GM23338 (cell line): ENCODE results near the gene MUCL3. TPM values are rescaled to one million over a fixed set of nuclear protein-coding genes. Genes with fewer than 3 reads are reported as not detected.

Experiments
- ATAC-seq: fragments of 200-7000 bp; cut with Tn5 transposase; 3 replicates; pipeline ENCODE4 v1.9.1; 2020
- DNase-seq: peaks from one replicate; pipeline ENCODE4 v3.0.0-alpha.2; 2015; ENCODE audit warnings: low spot score
- H2AFZ ChIP-seq: fragments of 200-600 bp; sonication (generic); 2 replicates; pipeline ENCODE4 v1.8.0; 2016; ENCODE audit warnings: antibody characterized with exemption, mild to moderate bottlenecking, moderate library complexity
- H3F3A ChIP-seq: fragments of 200-600 bp; sonication (generic); replicated peaks from 2 replicates; pipeline ENCODE4 v1.8.0; 2017; ENCODE audit warnings: antibody characterized with exemption, mixed run types, low read depth
- H3K27ac ChIP-seq: fragments of 200-600 bp; sonication (generic); 2 replicates; pipeline ENCODE4 v1.6.1; 2016; ENCODE audit warnings: low read depth
- H3K27me3 ChIP-seq: fragments of 200-600 bp; sonication (generic); 2 replicates; pipeline ENCODE4 v1.8.0; 2016; ENCODE audit warnings: mild to moderate bottlenecking, mixed run types, moderate library complexity; ENCODE audit not compliant: insufficient read depth
- H3K36me3 ChIP-seq: fragments of 200-600 bp; sonication (generic); 2 replicates; pipeline ENCODE4 v1.8.0; 2016; ENCODE audit warnings: mild to moderate bottlenecking; ENCODE audit not compliant: insufficient read depth
- H3K4me1 ChIP-seq: fragments of 200-600 bp; sonication (generic); 2 replicates; pipeline ENCODE4 v1.8.0; 2016; ENCODE audit warnings: mild to moderate bottlenecking, moderate library complexity; ENCODE audit not compliant: insufficient read depth
- H3K4me2 ChIP-seq: fragments of 200-600 bp; sonication (generic); 2 replicates; pipeline ENCODE4 v1.7.1; 2017; ENCODE audit warnings: mixed run types
- H3K4me3 ChIP-seq: fragments of 200-600 bp; sonication (generic); 2 replicates; pipeline ENCODE4 v1.6.1; 2016; ENCODE audit warnings: mixed run types
- H3K79me2 ChIP-seq: fragments of 200-600 bp; sonication (generic); replicated peaks from 2 replicates; pipeline ENCODE4 v1.8.0; 2017; ENCODE audit warnings: mild to moderate bottlenecking; ENCODE audit not compliant: insufficient read depth
- H3K9me2 ChIP-seq: fragments of 200-600 bp; sonication (generic); 2 replicates; pipeline ENCODE4 v1.8.0; 2017; ENCODE audit not compliant: insufficient read depth
- H4K20me1 ChIP-seq: fragments of 200-600 bp; sonication (generic); replicated peaks from 2 replicates; pipeline ENCODE4 v1.8.0; 2017; ENCODE audit warnings: mild to moderate bottlenecking; ENCODE audit not compliant: insufficient read depth
- H3K27ac Mint-ChIP-seq: 2 replicates; pipeline ENCODE4 v1.8.0; 2020; ENCODE audit warnings: inconsistent platforms, mild to moderate bottlenecking, moderate library complexity, mixed read lengths
- H3K27me3 Mint-ChIP-seq: 3 replicates; pipeline ENCODE4 v1.8.0; 2022; ENCODE audit warnings: low read depth, mild to moderate bottlenecking, moderate library complexity, mixed read lengths, inconsistent platforms; ENCODE audit not compliant: insufficient read depth, poor library complexity
- H3K36me3 Mint-ChIP-seq: 3 replicates; pipeline ENCODE4 v1.8.0; 2021; ENCODE audit warnings: low read depth, mild to moderate bottlenecking, inconsistent platforms, moderate library complexity, mixed read lengths
- H3K4me1 Mint-ChIP-seq: 3 replicates; pipeline ENCODE4 v1.8.0; 2020; ENCODE audit warnings: mild to moderate bottlenecking, inconsistent platforms, mixed read lengths
- H3K4me3 Mint-ChIP-seq: 3 replicates; pipeline ENCODE4 v1.8.0; 2021; ENCODE audit warnings: moderate library complexity, mild to moderate bottlenecking, inconsistent platforms, mixed read lengths
- H3K9me3 Mint-ChIP-seq: 3 replicates; pipeline ENCODE4 v1.8.0; 2020; ENCODE audit warnings: moderate library complexity, mild to moderate bottlenecking, inconsistent platforms, mixed read lengths
- CREB1 ChIP-seq: fragments of 250-450 bp; sonication (Bioruptor Pico); IDR thresholded peaks from 2 replicates; pipeline ENCODE4 v1.5.0; 2020; ENCODE audit warnings: low read depth, mild to moderate bottlenecking, moderate library complexity
- CTCF ChIP-seq, 2 experiments: fragments of 200-600 bp in 1 of 2; sonication (generic) in 1 of 2; conservative IDR thresholded peaks; 2 replicates each; pipeline versions ENCODE4 v1.5.1 to v1.6.1; 2016 to 2017; ENCODE audit warnings: antibody characterized with exemption in 2 of 2, low read depth in 2 of 2, mild to moderate bottlenecking in 2 of 2, moderate library complexity in 1 of 2
- ETS1 ChIP-seq: IDR thresholded peaks from 2 replicates; pipeline ENCODE4 v1.6.1; 2016; ENCODE audit warnings: antibody characterized with exemption
- EZH2 ChIP-seq: fragments of 200-600 bp; sonication (generic); IDR thresholded peaks from one replicate; pipeline ENCODE4 v1.8.0; 2017; ENCODE audit warnings: antibody characterized with exemption, mild to moderate bottlenecking, low read depth; ENCODE audit not compliant: unreplicated experiment
- EZH2phosphoT487 ChIP-seq: fragments of 200-600 bp; sonication (generic); IDR thresholded peaks from one replicate; pipeline ENCODE4 v1.8.1; 2018; ENCODE audit warnings: antibody characterized with exemption; ENCODE audit not compliant: unreplicated experiment
- JUNB ChIP-seq: IDR thresholded peaks from one replicate; pipeline ENCODE4 v1.6.1; 2016; ENCODE audit warnings: antibody characterized with exemption; ENCODE audit not compliant: unreplicated experiment
- NANOG ChIP-seq: IDR thresholded peaks from 2 replicates; pipeline ENCODE4 v1.6.1; 2016; ENCODE audit warnings: antibody characterized with exemption, borderline replicate concordance
- POLR2AphosphoS5 ChIP-seq: IDR thresholded peaks from 2 replicates; pipeline ENCODE4 v1.6.1; 2016; ENCODE audit warnings: antibody characterized with exemption, low read depth
- REST ChIP-seq: IDR thresholded peaks from one replicate; pipeline ENCODE4 v1.6.1; 2018; ENCODE audit warnings: antibody characterized with exemption; ENCODE audit not compliant: unreplicated experiment
- STAT1 ChIP-seq: IDR thresholded peaks from one replicate; pipeline ENCODE4 v1.6.1; 2016; ENCODE audit warnings: antibody characterized with exemption; ENCODE audit not compliant: unreplicated experiment
- ZNF114 ChIP-seq: fragments of 250-450 bp; sonication (Bioruptor Pico); IDR thresholded peaks from 2 replicates; pipeline ENCODE4 v1.5.0; 2020; ENCODE audit warnings: mild to moderate bottlenecking, moderate library complexity
- ZNF331 ChIP-seq: fragments of 250-450 bp; sonication (Bioruptor Pico); IDR thresholded peaks from 2 replicates; pipeline ENCODE4 v1.5.0; 2020; ENCODE audit warnings: low read depth, mild to moderate bottlenecking, moderate library complexity
- polyA plus RNA-seq: library from polyadenylated mRNA; unstranded; fragments of >200 nt; fragmentation: Nextera tagmentation; extraction: Ambion mirVana; gene quantifications from 2 replicates; pipeline ENCODE4 v1.2.1, GENCODE V29; 2016
- total RNA-seq: library from RNA; depleted of rRNA; stranded (reverse); fragments of >200 nt; shearing (Covaris generic); gene quantifications from 2 replicates; pipeline ENCODE4 v1.2.3, GENCODE V29; 2014

MUCL3 gene
- total and polyA plus RNA-seq, 2 experiments from 2014 or later = 0.32 TPM; not detected in 1

- H3K36me3 Mint-ChIP-seq = no peaks in the 10 kb centered on the region
- H3K4me1 ChIP-seq = peaks cover 11% of the 10 kb centered on the region
These were observed 4.5 kb downstream of the MUCL3 start for GRCh38 chr6:30945281-30945680.

GRCh38 chr6:30947231-30947630 is 6.5 kb downstream of the MUCL3 start:
- H3K27ac Mint-ChIP-seq = no peak overlapping the region
- TF ChIP-seq POLR2AphosphoS5 (no peak), JUNB (no peak), EZH2phosphoT487 (no peak), ETS1 (no peak), CREB1 (CRISPR knock-in tag) (no peak), ZNF114 (CRISPR knock-in tag) (no peak), CTCF (conservative IDR thresholded peaks at IDR 0.05; ENCODE audit: low read depth in 2 of 2) (no peak), STAT1 (no peak), ZNF331 (CRISPR knock-in tag) (no peak), EZH2 (no peak), NANOG (no peak), REST (no peak)

More at GRCh38 chr6:30945281-30945680, 4.5 kb downstream of the MUCL3 start:
- Mint-ChIP-seq H3K9me3 (peaks cover 5% of the 10 kb centered on the region; the same call in 2 of the 3 replicates), H3K27me3 (peaks cover 12% of the 10 kb centered on the region), H3K4me1 (peaks cover 24% of the 10 kb centered on the region), H3K4me3 (no peak overlapping the region), H3K27ac (no peak overlapping the region)
- Histone ChIP-seq H3K27me3 (no peaks in the 10 kb centered on the region), H3F3A (no peaks in the 10 kb centered on the region), H3K27ac (no peak overlapping the region), H4K20me1 (no peaks in the 10 kb centered on the region), H3K79me2 (no peaks in the 10 kb centered on the region), H3K4me2 (no peak overlapping the region), H3K4me3 (no peak overlapping the region), H2AFZ (no peak overlapping the region), H3K36me3 (no peaks in the 10 kb centered on the region), H3K9me2 (peaks cover 14% of the 10 kb centered on the region; the same call in 1 of the 2 replicates)
- no peak for DNase-seq
- no peak for ATAC-seq
- TF ChIP-seq ZNF331 (CRISPR knock-in tag) = no peak
- TF ChIP-seq EZH2phosphoT487 = no peak
- TF ChIP-seq STAT1 = no peak
- no peak for TF ChIP-seq JUNB

More at GRCh38 chr6:30947231-30947630, 6.5 kb downstream of the MUCL3 start:
- Histone ChIP-seq H2AFZ (no peak overlapping the region), H3F3A (no peaks in the 10 kb centered on the region), H3K4me2 (no peak overlapping the region), H3K27me3 (no peaks in the 10 kb centered on the region), H3K9me2 (0 out of 2 replicates have a peak, but pooled peaks cover 16% of the 10 kb centered on the region), H3K4me1 (peaks cover under 1% of the 10 kb centered on the region), H3K4me3 (no peak overlapping the region), H4K20me1 (no peaks in the 10 kb centered on the region), H3K79me2 (no peaks in the 10 kb centered on the region), H3K36me3 (no peaks in the 10 kb centered on the region), H3K27ac (no peak overlapping the region)
- peaks cover 7% of the 10 kb centered on the region for H3K27me3 Mint-ChIP-seq
- DNase-seq = no peak
- ATAC-seq = no peak
- H3K4me1 Mint-ChIP-seq = peaks cover 14% of the 10 kb centered on the region
- H3K36me3 Mint-ChIP-seq = no peaks in the 10 kb centered on the region
- H3K9me3 Mint-ChIP-seq = peaks cover 14% of the 10 kb centered on the region; the same call in 2 of the 3 replicates
- no peak overlapping the region for H3K4me3 Mint-ChIP-seq
